OCI-LY3 (cell line): ENCODE data around the gene OVCH2.

Experiments used
- H2AFZ ChIP-seq: fragments of 200-600, 300-600 bp; shearing (Covaris generic); 2 replicates; pipeline ENCODE4 v1.6.0; 2014; ENCODE audit warnings: antibody characterized with exemption, low read depth, low read length
- H3K27ac ChIP-seq: fragments of 200-600, 300-600 bp; sonication (generic); 2 replicates; pipeline ENCODE4 v1.5.1; 2014; ENCODE audit warnings: mild to moderate bottlenecking, low read length, moderate library complexity, mixed read lengths
- H3K27me3 ChIP-seq: fragments of 200-600, 300-600 bp; sonication (generic); 2 replicates; pipeline ENCODE4 v1.6.1; 2014; ENCODE audit warnings: low read depth, low read length, mixed read lengths
- H3K36me3 ChIP-seq: fragments of 200-600, 300-600 bp; sonication (generic); replicated peaks from 2 replicates; pipeline ENCODE3; 2014; ENCODE audit warnings: low read depth, low read length, mixed read lengths
- H3K4me1 ChIP-seq: fragments of 300-600, 200-600 bp; sonication (generic); 2 replicates; pipeline ENCODE4 v1.6.1; 2014; ENCODE audit warnings: low read length, mixed read lengths
- H3K4me2 ChIP-seq: fragments of 200-600, 300-600 bp; sonication (generic); 2 replicates; pipeline ENCODE4 v1.6.1; 2014; ENCODE audit warnings: low read length, mixed read lengths
- H3K4me3 ChIP-seq: fragments of 300-600, 200-600 bp; sonication (generic); 2 replicates; pipeline ENCODE4 v1.5.1; 2014; ENCODE audit warnings: antibody characterized with exemption, mild to moderate bottlenecking, low read length, moderate library complexity
- H3K79me2 ChIP-seq: fragments of 300-600, 200-600 bp; shearing (Covaris generic); 2 replicates; pipeline ENCODE4 v1.6.1; 2014; ENCODE audit warnings: mild to moderate bottlenecking, low read length, mixed read lengths
- H3K9ac ChIP-seq: fragments of 300-600, 200-600 bp; shearing (Covaris generic); 2 replicates; pipeline ENCODE4 v1.6.0; 2014; ENCODE audit warnings: mild to moderate bottlenecking, low read length, moderate library complexity
- H3K9me3 ChIP-seq: fragments of 200-600, 300-600 bp; shearing (Covaris generic); 2 replicates; pipeline ENCODE4 v1.6.1; 2014; ENCODE audit warnings: low read length, mixed read lengths; ENCODE audit not compliant: insufficient read depth
- H4K20me1 ChIP-seq: fragments of 200-600, 300-600 bp; sonication (generic); 2 replicates; pipeline ENCODE4 v1.6.1; 2016; ENCODE audit warnings: low read length, mixed read lengths; ENCODE audit not compliant: insufficient read depth
- EZH2phosphoT487 ChIP-seq: fragments of 200-600 bp; shearing (Covaris generic); IDR thresholded peaks from 2 replicates; pipeline ENCODE4 v1.6.1; 2018; ENCODE audit warnings: antibody characterized with exemption, mixed run types, low read depth
- TF ChIP-seq, protein P1 (sequence below): fragments of 200-600, 300-600 bp; sonication (generic); IDR thresholded peaks from 2 replicates; pipeline ENCODE4 v1.5.1; 2014; ENCODE audit warnings: antibody characterized with exemption, low read length, low read depth

OVCH2 gene

DNA sequence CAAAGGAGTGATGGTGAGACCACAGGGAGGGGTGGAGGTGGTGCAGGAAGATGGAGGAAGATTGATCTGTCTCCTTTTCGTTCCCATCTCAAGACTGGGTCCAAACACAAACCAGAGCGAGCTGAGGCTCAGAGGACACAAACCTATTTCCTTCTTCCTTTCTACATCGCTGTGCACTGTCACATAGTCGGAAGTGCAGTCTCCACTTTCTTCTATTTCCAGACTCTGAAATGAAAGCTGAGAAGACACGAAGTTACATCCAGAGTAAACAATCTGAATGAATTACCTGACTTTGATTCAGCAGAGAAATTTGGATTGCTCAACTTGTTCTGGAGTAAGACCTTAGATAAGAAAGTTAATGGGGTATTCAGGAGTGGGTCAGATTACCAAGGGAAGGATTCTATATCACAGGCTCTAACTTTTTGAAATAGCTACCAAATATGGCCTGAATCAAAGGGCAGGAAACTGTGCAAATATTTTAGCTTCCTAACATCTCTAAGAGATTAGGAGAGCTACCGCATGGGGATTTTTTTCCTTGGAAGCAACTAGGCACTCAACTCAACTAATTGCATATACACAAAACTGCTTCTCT, 14.4 kb downstream of the OVCH2 start:
- Histone ChIP-seq H3K4me3 (no peak overlapping the region), H2AFZ (no peak overlapping the region), H3K36me3 (no peaks in the 10 kb centered on the region), H3K79me2 (no peaks in the 10 kb centered on the region), H3K4me2 (peak overlapping the region; percentile 38; the same call in 1 of the 2 replicates), H3K27me3 (no peaks in the 10 kb centered on the region; the same call in 1 of the 2 replicates), H3K4me1 (peaks cover 61% of the 10 kb centered on the region), H4K20me1 (no peaks in the 10 kb centered on the region), H3K9me3 (no peaks in the 10 kb centered on the region), H3K9ac (no peak overlapping the region), H3K27ac (no peak overlapping the region)
- no peak for TF ChIP-seq EZH2phosphoT487
- TF ChIP-seq, protein P1, sequence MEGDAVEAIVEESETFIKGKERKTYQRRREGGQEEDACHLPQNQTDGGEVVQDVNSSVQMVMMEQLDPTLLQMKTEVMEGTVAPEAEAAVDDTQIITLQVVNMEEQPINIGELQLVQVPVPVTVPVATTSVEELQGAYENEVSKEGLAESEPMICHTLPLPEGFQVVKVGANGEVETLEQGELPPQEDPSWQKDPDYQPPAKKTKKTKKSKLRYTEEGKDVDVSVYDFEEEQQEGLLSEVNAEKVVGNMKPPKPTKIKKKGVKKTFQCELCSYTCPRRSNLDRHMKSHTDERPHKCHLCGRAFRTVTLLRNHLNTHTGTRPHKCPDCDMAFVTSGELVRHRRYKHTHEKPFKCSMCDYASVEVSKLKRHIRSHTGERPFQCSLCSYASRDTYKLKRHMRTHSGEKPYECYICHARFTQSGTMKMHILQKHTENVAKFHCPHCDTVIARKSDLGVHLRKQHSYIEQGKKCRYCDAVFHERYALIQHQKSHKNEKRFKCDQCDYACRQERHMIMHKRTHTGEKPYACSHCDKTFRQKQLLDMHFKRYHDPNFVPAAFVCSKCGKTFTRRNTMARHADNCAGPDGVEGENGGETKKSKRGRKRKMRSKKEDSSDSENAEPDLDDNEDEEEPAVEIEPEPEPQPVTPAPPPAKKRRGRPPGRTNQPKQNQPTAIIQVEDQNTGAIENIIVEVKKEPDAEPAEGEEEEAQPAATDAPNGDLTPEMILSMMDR, result no peak

DNA sequence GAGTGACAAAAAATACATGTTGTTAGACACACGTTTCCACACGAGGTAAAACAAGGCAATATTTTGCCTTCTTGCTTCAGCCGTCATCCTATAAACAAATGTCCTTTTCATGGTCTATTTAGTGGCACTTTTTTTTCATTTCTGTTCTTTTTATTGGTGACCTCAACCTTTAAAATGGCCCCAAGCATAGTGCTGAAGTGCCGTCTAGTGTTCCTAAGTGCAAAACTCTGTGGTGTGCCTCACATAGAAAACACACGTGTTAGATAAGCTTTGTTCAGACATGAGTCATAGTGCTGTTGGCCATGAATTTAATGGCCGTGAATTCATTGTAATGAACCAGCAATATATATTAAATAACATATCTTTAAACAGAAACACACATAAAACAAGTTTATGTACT, 15.6 kb downstream of the OVCH2 start:
- Histone ChIP-seq H3K4me3 (no peak overlapping the region), H3K4me2 (no peak overlapping the region), H3K27me3 (no peaks in the 10 kb centered on the region; the same call in 1 of the 2 replicates), H3K9ac (no peak overlapping the region), H3K79me2 (no peaks in the 10 kb centered on the region), H3K27ac (no peak overlapping the region), H3K4me1 (peaks cover 50% of the 10 kb centered on the region), H3K36me3 (no peaks in the 10 kb centered on the region), H2AFZ (no peak overlapping the region), H3K9me3 (no peaks in the 10 kb centered on the region), H4K20me1 (no peaks in the 10 kb centered on the region)
- TF ChIP-seq EZH2phosphoT487, result no peak
- TF ChIP-seq, protein P1, result peak; percentile 44

DNA sequence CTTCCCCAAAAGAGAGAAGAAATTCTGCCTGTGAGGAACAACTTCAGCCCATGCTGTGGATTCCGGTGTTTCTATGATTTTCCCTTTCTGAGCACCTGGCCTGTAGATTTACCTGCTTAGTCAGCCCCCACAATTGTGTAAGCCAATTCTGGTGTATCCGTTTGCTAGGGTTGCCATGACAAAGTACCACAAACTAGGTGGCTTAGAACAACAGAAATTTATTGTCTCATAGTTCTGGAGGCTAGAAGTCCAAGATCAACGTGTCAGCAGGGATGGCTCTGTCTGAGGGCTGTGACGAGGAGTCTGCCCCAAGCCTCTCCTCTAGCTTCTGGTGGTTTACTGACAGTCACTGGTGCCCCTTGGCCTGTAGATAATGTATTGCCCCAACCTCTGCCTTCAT, 17.0 kb downstream of the OVCH2 start:
- Histone ChIP-seq H4K20me1 (no peaks in the 10 kb centered on the region), H3K4me1 (peaks cover 44% of the 10 kb centered on the region), H3K27ac (no peak overlapping the region), H3K9me3 (no peaks in the 10 kb centered on the region), H3K4me3 (no peak overlapping the region), H3K4me2 (no peak overlapping the region), H3K79me2 (no peaks in the 10 kb centered on the region), H2AFZ (no peak overlapping the region), H3K36me3 (no peaks in the 10 kb centered on the region), H3K27me3 (peaks cover 2% of the 10 kb centered on the region; the same call in 1 of the 2 replicates), H3K9ac (no peak overlapping the region)
- TF ChIP-seq, protein P1, result no peak
- TF ChIP-seq EZH2phosphoT487, result no peak

DNA sequence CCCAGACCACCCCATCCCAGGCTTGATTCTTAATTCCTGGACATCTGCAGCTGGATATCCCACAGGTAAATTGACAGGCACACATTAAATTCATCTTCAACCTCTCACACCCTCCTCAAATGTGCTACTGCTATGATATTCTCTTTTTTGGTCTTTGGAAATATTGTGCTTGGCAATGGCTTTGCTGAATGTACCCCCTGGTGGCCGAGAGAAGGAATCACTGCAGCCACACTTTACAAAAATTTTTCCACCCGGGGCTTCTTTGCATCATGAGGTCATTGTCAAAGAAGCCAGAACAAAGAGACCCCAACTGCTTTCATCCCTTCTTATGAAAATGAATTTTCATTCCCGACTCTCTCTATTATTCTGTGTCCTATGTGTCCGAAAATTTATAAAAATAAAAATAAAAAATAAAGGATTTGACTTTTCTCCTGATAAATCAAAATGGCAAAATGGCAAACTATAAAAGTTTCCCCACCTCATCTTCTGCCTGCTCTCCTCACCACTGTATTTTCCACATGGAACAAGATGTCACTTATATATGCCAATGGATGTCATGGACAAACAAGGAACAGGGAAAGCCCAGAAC, 17.9 kb downstream of the OVCH2 start:
- H3K9ac ChIP-seq, result no peak overlapping the region; the same call in 1 of the 2 replicates
- H4K20me1 ChIP-seq, result no peaks in the 10 kb centered on the region
- no peak overlapping the region for H3K4me2 ChIP-seq
- peaks cover 36% of the 10 kb centered on the region for H3K4me1 ChIP-seq
- H3K79me2 ChIP-seq, result no peaks in the 10 kb centered on the region
- no peak overlapping the region for H3K4me3 ChIP-seq
- no peak overlapping the region for H3K27ac ChIP-seq
- H3K27me3 ChIP-seq, result peaks cover 2% of the 10 kb centered on the region; the same call in 1 of the 2 replicates
- H3K9me3 ChIP-seq, result no peaks in the 10 kb centered on the region
- H2AFZ ChIP-seq, result peak overlapping the region; percentile 42
- no peaks in the 10 kb centered on the region for H3K36me3 ChIP-seq
- no peak for TF ChIP-seq EZH2phosphoT487
- TF ChIP-seq, protein P1, result peak; percentile 84
